ENCODE results near the gene WNT1.

DNA sequence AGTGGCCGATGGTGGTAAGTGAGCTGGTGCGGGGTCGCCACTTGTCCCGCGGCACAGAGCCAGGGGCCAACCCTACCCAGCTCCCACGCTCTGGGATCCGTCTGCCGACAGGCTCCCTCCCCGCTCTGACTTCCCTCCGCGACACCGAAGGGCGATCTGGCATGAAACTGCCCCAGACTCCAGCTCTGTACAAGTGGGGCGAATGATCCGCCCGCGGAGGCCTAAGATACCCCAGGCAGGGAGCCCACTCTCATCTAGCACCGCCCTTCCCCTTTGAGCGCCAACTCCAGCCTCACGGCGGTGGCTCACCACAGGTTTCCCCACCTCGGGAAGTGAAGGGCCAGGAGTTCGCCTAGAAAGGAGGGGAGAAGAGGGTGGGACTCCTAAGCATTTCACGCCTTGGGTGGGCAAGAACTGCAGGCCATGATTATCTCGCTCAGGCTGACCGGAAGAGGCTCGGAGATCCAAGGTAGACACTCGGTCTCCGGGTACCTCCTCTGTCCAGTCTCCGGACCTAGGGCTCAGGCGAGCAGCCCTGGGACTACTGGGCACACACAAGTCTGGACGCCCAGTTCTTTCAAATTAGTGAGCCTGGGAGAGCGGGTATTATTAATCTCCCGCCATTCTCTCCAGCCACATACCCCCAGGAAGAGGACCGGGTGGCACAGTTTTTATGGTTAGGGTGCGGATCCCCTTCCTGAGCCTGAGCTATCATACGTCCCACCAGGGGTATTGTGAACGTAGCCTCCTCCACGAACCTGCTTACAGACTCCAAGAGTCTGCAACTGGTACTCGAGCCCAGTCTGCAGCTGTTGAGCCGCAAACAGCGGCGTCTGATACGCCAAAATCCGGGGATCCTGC, 849 bp downstream of the WNT1 start:
- TF ChIP-seq, protein P1, sequence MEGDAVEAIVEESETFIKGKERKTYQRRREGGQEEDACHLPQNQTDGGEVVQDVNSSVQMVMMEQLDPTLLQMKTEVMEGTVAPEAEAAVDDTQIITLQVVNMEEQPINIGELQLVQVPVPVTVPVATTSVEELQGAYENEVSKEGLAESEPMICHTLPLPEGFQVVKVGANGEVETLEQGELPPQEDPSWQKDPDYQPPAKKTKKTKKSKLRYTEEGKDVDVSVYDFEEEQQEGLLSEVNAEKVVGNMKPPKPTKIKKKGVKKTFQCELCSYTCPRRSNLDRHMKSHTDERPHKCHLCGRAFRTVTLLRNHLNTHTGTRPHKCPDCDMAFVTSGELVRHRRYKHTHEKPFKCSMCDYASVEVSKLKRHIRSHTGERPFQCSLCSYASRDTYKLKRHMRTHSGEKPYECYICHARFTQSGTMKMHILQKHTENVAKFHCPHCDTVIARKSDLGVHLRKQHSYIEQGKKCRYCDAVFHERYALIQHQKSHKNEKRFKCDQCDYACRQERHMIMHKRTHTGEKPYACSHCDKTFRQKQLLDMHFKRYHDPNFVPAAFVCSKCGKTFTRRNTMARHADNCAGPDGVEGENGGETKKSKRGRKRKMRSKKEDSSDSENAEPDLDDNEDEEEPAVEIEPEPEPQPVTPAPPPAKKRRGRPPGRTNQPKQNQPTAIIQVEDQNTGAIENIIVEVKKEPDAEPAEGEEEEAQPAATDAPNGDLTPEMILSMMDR (IDR thresholded peaks at IDR 0.05; ENCODE audit: insufficient read depth, low read length) = no peak
- TF ChIP-seq POLR2AphosphoS5 (IDR thresholded peaks at IDR 0.05; ENCODE audit: low read depth) = no peak
- TF ChIP-seq, protein P2, sequence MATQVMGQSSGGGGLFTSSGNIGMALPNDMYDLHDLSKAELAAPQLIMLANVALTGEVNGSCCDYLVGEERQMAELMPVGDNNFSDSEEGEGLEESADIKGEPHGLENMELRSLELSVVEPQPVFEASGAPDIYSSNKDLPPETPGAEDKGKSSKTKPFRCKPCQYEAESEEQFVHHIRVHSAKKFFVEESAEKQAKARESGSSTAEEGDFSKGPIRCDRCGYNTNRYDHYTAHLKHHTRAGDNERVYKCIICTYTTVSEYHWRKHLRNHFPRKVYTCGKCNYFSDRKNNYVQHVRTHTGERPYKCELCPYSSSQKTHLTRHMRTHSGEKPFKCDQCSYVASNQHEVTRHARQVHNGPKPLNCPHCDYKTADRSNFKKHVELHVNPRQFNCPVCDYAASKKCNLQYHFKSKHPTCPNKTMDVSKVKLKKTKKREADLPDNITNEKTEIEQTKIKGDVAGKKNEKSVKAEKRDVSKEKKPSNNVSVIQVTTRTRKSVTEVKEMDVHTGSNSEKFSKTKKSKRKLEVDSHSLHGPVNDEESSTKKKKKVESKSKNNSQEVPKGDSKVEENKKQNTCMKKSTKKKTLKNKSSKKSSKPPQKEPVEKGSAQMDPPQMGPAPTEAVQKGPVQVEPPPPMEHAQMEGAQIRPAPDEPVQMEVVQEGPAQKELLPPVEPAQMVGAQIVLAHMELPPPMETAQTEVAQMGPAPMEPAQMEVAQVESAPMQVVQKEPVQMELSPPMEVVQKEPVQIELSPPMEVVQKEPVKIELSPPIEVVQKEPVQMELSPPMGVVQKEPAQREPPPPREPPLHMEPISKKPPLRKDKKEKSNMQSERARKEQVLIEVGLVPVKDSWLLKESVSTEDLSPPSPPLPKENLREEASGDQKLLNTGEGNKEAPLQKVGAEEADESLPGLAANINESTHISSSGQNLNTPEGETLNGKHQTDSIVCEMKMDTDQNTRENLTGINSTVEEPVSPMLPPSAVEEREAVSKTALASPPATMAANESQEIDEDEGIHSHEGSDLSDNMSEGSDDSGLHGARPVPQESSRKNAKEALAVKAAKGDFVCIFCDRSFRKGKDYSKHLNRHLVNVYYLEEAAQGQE (IDR thresholded peaks at IDR 0.05; ENCODE audit: insufficient replicate concordance, low read depth) = no peak
- TF ChIP-seq GABPA (IDR thresholded peaks at IDR 0.05; ENCODE audit: low read depth) = no peak
- TF ChIP-seq SPI1 (IDR thresholded peaks at IDR 0.05; ENCODE audit: borderline replicate concordance, low read depth) = no peak
